Measurements from ENCODE around the gene ANKRD28.

Gene ANKRD28

DNA sequence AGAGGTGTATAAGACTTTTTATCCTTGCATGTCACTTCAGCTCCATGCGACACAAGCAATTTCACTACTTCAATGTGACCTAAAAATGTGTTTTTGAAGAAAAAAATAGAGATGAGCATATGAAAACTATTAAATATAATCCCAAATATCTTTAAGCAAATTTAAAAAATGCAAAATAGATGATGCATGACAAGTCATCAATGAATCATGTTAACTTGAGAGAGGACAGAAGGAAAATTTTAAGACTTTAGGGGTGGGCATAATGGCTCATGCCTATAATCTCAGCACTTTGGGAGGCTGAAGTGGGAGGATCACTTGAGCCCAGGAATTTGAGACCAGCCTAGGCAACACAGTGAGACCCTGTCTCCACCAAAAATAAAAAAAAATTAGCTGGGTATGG lies 73.3 kb downstream of the ANKRD28 start:
- H3K36me3 ChIP-seq (replicated peaks) = peaks cover 45% of the 10 kb centered on the region
- in situ Hi-C loops (cut with HindIII; ENCODE audit: low pct_ligation_motif_present, low sequenced_read_pairs) = no loop called here
- no peak for DNase-seq
- TF ChIP-seq, protein P1, sequence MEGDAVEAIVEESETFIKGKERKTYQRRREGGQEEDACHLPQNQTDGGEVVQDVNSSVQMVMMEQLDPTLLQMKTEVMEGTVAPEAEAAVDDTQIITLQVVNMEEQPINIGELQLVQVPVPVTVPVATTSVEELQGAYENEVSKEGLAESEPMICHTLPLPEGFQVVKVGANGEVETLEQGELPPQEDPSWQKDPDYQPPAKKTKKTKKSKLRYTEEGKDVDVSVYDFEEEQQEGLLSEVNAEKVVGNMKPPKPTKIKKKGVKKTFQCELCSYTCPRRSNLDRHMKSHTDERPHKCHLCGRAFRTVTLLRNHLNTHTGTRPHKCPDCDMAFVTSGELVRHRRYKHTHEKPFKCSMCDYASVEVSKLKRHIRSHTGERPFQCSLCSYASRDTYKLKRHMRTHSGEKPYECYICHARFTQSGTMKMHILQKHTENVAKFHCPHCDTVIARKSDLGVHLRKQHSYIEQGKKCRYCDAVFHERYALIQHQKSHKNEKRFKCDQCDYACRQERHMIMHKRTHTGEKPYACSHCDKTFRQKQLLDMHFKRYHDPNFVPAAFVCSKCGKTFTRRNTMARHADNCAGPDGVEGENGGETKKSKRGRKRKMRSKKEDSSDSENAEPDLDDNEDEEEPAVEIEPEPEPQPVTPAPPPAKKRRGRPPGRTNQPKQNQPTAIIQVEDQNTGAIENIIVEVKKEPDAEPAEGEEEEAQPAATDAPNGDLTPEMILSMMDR (IDR thresholded peaks at IDR 0.05; ENCODE audit: low read depth, low read length, missing control alignments) = no peak
- H3K27me3 ChIP-seq (replicated peaks) = no peaks in the 10 kb centered on the region
- H3K27ac ChIP-seq = no peak overlapping the region
- no peak overlapping the region for H3K4me3 ChIP-seq (ENCODE audit: low read depth, low read length)

DNA sequence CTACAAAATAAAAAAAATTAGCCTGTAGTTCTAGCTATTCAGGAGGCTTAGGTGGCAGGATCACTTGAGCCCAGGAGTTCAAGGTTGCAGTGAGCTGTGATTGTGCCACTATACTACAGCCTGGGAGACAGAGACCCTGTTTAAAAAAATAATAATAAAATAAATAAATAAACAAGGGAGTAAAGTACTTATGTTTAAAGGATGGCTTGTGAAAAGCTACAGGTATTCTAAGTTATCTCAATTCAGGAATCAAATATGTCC lies 74.2 kb downstream of the ANKRD28 start:
- Histone ChIP-seq H3K27me3 (replicated peaks) (no peaks in the 10 kb centered on the region), H3K36me3 (replicated peaks) (peaks cover 41% of the 10 kb centered on the region), H3K4me3 (ENCODE audit: low read depth, low read length) (no peak overlapping the region), H3K27ac (no peak overlapping the region)
- in situ Hi-C loops (cut with HindIII; ENCODE audit: low pct_ligation_motif_present, low sequenced_read_pairs) = no loop called here
- DNase-seq = no peak
- TF ChIP-seq, protein P1 (IDR thresholded peaks at IDR 0.05; ENCODE audit: low read depth, low read length, missing control alignments) = no peak

DNA sequence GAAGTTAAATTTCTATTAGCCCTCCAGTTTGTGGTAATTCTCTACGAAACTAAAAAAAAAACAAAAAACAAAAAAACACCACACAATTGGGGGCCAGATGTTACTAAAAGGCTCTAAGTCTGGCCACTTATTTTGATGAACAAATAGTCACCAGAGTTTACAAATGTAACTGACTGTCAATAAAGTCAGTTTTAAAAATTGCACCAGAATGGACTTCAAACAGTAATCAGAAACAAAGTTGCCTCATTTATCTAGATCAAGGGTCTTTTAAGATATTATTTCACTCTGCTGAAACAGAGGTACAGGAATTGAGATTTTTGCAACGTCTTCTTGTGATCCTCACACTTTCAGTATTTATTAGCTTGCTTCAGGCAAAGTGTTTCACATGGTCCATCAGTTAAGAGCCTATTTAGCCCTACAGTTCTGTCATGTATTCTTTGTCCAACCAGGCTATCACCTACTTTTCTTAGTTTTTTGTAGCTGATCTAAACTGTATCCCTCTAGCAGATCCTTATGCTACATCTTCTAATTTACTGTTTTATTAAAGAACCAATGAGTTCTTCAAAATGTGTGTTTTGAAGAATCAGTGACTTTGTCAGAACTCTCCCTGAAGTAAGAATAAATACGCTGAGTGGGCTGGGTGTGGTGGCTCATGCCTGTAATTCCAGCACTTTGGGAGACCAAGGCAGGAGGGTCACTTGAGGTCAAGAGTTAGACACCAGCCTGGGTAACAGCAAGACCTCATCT lies 74.7 kb downstream of the ANKRD28 start:
- H3K27ac ChIP-seq = no peak overlapping the region
- H3K36me3 ChIP-seq (replicated peaks) = peaks cover 41% of the 10 kb centered on the region
- TF ChIP-seq, protein P1 (IDR thresholded peaks at IDR 0.05; ENCODE audit: low read depth, low read length, missing control alignments) = no peak
- H3K4me3 ChIP-seq (ENCODE audit: low read depth, low read length) = no peak overlapping the region
- no peaks in the 10 kb centered on the region for H3K27me3 ChIP-seq (replicated peaks)
- in situ Hi-C loops (cut with HindIII; ENCODE audit: low pct_ligation_motif_present, low sequenced_read_pairs) = no loop called here
- DNase-seq = no peak

DNA sequence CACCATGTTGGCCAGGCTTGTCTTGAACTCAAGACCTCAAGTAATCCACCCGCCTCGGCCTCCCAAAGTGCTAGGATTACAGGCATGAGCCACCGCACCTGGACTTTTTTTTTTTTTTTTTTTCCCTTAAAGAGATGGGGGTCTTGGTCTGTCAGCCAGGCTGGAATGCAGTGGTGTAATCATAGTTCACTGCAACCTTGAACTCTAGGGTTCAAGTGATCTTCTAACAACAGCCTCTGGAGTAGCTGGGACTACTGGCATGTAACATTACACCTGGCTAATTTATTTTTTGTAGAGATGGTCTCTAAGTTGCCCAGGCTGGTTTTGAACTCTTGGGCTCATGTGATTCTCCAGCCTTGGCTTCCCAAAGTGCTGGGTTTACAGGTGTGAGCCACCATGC lies 81.6 kb downstream of the ANKRD28 start:
- DNase-seq = no peak
- H3K36me3 ChIP-seq (replicated peaks) = peaks cover 17% of the 10 kb centered on the region
- no peaks in the 10 kb centered on the region for H3K27me3 ChIP-seq (replicated peaks)
- H3K4me3 ChIP-seq (ENCODE audit: low read depth, low read length) = no peak overlapping the region
- TF ChIP-seq, protein P1 (IDR thresholded peaks at IDR 0.05; ENCODE audit: low read depth, low read length, missing control alignments) = no peak
- in situ Hi-C loops (cut with HindIII; ENCODE audit: low pct_ligation_motif_present, low sequenced_read_pairs) = no loop called here
- H3K27ac ChIP-seq = no peak overlapping the region

DNA sequence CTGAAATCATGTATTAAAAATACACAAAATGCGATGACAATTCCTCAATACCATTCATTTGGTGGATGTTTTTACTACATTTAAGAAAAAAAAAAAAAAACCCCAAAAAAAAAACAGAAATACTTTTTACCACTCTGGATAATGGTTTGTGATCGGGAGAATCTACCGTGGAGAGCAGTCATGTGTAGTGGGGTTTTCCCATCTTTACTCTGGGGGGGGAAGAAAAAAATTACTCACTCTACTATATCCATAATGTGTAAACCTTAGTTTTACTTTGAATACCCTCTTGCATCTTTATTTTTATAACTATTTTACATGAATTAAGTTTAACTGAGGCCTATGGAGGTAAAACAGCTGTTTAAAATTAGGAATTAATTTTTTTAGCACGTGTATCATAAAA lies 83.3 kb downstream of the ANKRD28 start:
- Histone ChIP-seq H3K4me3 (ENCODE audit: low read depth, low read length) (no peak overlapping the region), H3K36me3 (replicated peaks) (peaks cover 7% of the 10 kb centered on the region), H3K27me3 (replicated peaks) (no peaks in the 10 kb centered on the region), H3K27ac (no peak overlapping the region)
- no peak for DNase-seq
- in situ Hi-C loops (cut with HindIII; ENCODE audit: low pct_ligation_motif_present, low sequenced_read_pairs) = no loop called here
- TF ChIP-seq, protein P1 (IDR thresholded peaks at IDR 0.05; ENCODE audit: low read depth, low read length, missing control alignments) = no peak

DNA sequence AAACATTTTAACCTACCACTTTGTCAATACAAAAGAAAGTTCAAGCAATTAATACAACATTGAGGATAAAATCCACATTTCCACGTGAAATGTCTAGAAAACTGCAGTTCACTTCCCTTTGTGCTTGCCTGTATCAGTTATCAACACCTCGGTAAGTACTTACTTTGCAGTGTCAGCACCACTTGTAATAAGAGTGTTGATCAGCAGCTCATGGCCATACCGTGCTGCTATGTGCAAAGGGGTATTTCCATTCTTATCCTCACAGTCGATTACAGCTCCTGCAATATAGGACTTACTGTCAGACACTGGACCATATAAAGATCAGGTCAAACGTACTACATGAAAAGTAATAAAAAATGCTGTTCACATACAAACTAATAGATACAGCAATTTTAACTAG lies 84.4 kb downstream of the ANKRD28 start:
- Histone ChIP-seq H3K4me3 (ENCODE audit: low read depth, low read length) (no peak overlapping the region), H3K27ac (no peak overlapping the region), H3K36me3 (replicated peaks) (peaks cover 7% of the 10 kb centered on the region), H3K27me3 (replicated peaks) (no peaks in the 10 kb centered on the region)
- DNase-seq = no peak
- TF ChIP-seq, protein P1 (IDR thresholded peaks at IDR 0.05; ENCODE audit: low read depth, low read length, missing control alignments) = no peak
- in situ Hi-C loops (cut with HindIII; ENCODE audit: low pct_ligation_motif_present, low sequenced_read_pairs) = no loop called here
